ENCODE measurements around the gene CBL. TPM values are rescaled to one million over a fixed set of nuclear protein-coding genes. Genes with fewer than 3 reads are reported as not detected.

CBL gene
- polyA plus RNA-seq, 2 of the 4 experiments (the other 2 are of a cell fraction): 6.0 to 14.1 TPM

DNA sequence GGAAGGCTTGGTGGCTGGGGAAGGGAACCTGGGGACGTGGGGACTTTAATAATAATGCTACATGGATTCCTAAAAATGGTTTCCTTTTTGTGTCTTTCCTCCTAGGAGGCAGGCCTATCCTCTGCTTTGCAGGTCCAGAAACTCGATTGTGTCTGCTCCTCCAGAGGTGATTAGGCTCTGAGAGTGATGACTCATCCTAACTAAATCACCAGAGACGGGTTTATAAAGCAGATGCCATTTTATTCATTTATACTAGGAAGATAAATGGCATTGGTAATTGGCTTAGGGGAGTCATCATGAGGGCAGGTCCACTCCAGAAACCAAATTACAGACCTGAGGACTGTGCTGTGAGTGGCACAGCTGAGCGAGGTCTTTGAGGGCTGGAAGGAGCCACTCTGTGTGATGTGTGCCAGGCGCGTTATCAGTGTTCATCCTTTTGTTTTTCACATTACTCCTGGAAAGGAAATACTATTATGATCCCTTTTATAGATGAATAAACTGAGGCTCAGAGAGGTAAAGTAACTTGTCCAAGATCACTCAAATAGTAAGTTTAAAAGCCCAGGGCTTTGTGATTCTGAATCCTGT, 30.6 kb upstream of the CBL start:
- no peak for FAIRE-seq
- CTCF ChIA-PET: interaction anchor here (0.9 to 1.8 kb wide), 2 partner anchors 10 to 21 kb away, joined by 3 to 6 read pairs; no protein-coding TSS in a partner anchor

DNA sequence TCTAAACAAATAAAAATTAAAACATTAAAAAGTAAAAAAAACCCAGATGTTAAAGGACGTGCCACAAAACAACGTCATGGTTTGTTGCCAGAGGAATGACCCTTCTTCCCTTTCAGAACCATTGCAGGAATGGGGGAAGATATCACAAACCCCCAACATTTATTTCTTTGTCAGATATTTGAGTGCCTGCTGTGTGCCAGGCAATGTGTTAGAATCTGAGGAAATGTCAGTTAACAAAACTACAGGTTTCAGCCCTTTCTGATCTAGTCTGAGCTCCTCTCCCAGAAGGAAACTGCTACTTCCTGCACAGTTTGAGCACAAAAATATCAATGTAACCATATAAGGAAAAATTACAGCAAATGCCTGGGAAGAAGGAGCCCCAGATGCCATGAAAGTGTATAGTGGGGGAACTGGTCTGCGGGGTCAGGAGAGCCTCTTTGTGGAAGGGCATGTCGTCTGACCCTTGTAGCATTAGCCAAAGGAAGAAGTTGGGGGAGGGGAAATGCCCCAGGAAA, 27.9 kb upstream of the CBL start:
- POLR2A ChIA-PET: no interaction called here
- H3K4me3 ChIP-seq: no peak overlapping the region
- H3K4me2 ChIP-seq: no peak overlapping the region
- DNase-seq (ENCODE audit: low read depth in 1 of 2, low spot score in 1 of 2): no peak
- no peaks in the 10 kb centered on the region for H3K4me1 ChIP-seq
- WGBS (ENCODE audit: missing lambda C conversion rate): 80% methylated on average over 4 of the region's 4 CpGs
- CTCF ChIA-PET: interaction anchor here (1.4 to 2.2 kb wide), 2 partner anchors 9 to 18 kb away, joined by 7 to 8 read pairs; no protein-coding TSS in a partner anchor
- H3K9me3 ChIP-seq: no peaks in the 10 kb centered on the region
- TF ChIP-seq, protein P1, sequence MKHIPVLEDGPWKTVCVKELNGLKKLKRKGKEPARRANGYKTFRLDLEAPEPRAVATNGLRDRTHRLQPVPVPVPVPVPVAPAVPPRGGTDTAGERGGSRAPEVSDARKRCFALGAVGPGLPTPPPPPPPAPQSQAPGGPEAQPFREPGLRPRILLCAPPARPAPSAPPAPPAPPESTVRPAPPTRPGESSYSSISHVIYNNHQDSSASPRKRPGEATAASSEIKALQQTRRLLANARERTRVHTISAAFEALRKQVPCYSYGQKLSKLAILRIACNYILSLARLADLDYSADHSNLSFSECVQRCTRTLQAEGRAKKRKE (CRISPR knock-in tag; IDR thresholded peaks at IDR 0.05; ENCODE audit: low read depth): no peak
- TF ChIP-seq TP53 (CRISPR knock-in tag; IDR thresholded peaks at IDR 0.05): no peak
- FAIRE-seq: no peak
- no peak for ATAC-seq
- no peak overlapping the region for H3K27ac ChIP-seq

More for the DNA sequence above, 30.6 kb upstream of the CBL start:
- TF ChIP-seq FOSL2 (IDR thresholded peaks at IDR 0.05) (no peak), FOSL2 (CRISPR knock-in tag; IDR thresholded peaks at IDR 0.05) (peak; percentile 70), RFX5 (IDR thresholded peaks at IDR 0.05) (no peak)
- TF ChIP-seq, protein P2, sequence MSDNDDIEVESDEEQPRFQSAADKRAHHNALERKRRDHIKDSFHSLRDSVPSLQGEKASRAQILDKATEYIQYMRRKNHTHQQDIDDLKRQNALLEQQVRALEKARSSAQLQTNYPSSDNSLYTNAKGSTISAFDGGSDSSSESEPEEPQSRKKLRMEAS (IDR thresholded peaks at IDR 0.05): no peak
- Histone ChIP-seq H3K9me3 (no peaks in the 10 kb centered on the region), H3K4me3 (no peak overlapping the region), H3K27ac (no peak overlapping the region), H3K4me2 (no peak overlapping the region), H3K4me1 (no peaks in the 10 kb centered on the region)
- 62% methylated on average over 6 of the region's 6 CpGs for WGBS (ENCODE audit: missing lambda C conversion rate)
- no peak for ATAC-seq
- POLR2A ChIA-PET: interaction anchor here (0.5 to 0.7 kb wide), 2 partner anchors 9 to 11 kb away, joined by 3 to 7 read pairs; no protein-coding TSS in a partner anchor
- DNase-seq (ENCODE audit: low read depth in 1 of 2, low spot score in 1 of 2): no peak

DNA sequence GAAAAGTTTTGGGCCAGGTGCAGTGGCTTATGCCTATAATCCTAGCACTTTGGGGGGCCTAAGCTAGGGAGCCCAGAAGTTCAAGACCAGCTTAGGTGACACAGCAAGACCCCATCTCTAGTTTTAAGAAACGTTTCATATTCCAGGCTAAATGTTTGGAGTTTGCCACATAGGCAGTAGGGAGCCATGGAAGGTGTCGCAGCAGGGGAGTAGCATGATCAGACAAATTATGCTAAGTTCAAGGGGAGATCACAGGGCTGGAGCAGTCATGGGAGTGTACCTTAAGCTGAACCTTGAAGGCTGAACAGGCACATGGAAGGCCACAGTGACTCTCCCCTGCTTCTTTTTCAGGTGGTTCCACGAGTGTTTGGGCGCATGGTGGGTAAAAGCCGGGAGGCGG, 26.8 kb upstream of the CBL start:
- CTCF ChIA-PET: interaction anchor here (0.8 to 2.2 kb wide), 2 partner anchors 10 to 17 kb away, joined by 4 to 7 read pairs; no protein-coding TSS in a partner anchor

DNA sequence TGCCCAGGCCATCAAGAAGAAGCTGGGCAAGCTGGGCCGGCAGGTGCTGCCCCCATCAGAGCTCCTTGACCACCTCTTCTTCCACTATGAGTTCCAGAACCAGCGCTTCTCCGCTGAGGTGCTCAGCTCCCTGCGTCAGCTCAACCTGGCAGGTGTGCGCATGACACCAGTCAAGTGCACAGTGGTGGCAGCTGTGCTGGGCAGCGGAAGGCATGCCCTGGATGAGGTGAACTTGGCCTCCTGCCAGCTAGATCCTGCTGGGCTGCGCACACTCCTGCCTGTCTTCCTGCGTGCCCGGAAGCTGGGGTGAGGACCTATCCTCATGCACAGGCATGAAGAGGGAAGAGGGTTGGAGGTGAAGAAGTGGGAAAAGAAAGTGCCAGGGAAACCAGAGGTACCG, 26.2 kb upstream of the CBL start:
- no peak for ATAC-seq
- TF ChIP-seq CEBPB (IDR thresholded peaks at IDR 0.05) (no peak), ZC3H11A (IDR thresholded peaks at IDR 0.05) (no peak), NR3C1 (IDR thresholded peaks at IDR 0.05) (no peak), GATA3 (IDR thresholded peaks at IDR 0.05; ENCODE audit: borderline replicate concordance) (no peak), EHF (CRISPR knock-in tag; IDR thresholded peaks at IDR 0.05) (no peak), SMC3 (IDR thresholded peaks at IDR 0.05) (no peak)
- TF ChIP-seq, protein P3, sequence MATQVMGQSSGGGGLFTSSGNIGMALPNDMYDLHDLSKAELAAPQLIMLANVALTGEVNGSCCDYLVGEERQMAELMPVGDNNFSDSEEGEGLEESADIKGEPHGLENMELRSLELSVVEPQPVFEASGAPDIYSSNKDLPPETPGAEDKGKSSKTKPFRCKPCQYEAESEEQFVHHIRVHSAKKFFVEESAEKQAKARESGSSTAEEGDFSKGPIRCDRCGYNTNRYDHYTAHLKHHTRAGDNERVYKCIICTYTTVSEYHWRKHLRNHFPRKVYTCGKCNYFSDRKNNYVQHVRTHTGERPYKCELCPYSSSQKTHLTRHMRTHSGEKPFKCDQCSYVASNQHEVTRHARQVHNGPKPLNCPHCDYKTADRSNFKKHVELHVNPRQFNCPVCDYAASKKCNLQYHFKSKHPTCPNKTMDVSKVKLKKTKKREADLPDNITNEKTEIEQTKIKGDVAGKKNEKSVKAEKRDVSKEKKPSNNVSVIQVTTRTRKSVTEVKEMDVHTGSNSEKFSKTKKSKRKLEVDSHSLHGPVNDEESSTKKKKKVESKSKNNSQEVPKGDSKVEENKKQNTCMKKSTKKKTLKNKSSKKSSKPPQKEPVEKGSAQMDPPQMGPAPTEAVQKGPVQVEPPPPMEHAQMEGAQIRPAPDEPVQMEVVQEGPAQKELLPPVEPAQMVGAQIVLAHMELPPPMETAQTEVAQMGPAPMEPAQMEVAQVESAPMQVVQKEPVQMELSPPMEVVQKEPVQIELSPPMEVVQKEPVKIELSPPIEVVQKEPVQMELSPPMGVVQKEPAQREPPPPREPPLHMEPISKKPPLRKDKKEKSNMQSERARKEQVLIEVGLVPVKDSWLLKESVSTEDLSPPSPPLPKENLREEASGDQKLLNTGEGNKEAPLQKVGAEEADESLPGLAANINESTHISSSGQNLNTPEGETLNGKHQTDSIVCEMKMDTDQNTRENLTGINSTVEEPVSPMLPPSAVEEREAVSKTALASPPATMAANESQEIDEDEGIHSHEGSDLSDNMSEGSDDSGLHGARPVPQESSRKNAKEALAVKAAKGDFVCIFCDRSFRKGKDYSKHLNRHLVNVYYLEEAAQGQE (IDR thresholded peaks at IDR 0.05): no peak
- TF ChIP-seq, protein P4, sequence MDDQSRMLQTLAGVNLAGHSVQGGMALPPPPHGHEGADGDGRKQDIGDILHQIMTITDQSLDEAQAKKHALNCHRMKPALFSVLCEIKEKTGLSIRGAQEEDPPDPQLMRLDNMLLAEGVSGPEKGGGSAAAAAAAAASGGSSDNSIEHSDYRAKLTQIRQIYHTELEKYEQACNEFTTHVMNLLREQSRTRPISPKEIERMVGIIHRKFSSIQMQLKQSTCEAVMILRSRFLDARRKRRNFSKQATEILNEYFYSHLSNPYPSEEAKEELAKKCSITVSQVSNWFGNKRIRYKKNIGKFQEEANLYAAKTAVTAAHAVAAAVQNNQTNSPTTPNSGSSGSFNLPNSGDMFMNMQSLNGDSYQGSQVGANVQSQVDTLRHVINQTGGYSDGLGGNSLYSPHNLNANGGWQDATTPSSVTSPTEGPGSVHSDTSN (IDR thresholded peaks at IDR 0.05): no peak
- no peak overlapping the region for H3K27ac ChIP-seq
- 0 out of 3 replicates have a peak, but pooled peaks cover 3% of the 10 kb centered on the region for H3K4me1 ChIP-seq
- H3K4me3 ChIP-seq: no peak overlapping the region
- ChIA-PET POLR2A (no interaction called here), CTCF (interaction anchor here (0.7 to 1.2 kb wide), 4 partner anchors 10 to 144 kb away, joined by 3 to 4 read pairs (median 4); a partner anchor contains a TSS)
- 93% methylated on average over 5 of the region's 10 CpGs for WGBS (ENCODE audit: missing lambda C conversion rate)
- no peak for FAIRE-seq
- no peak for DNase-seq (ENCODE audit: low read depth in 1 of 2, low spot score in 1 of 2)
- no peak overlapping the region for H3K4me2 ChIP-seq
- H3K9me3 ChIP-seq: no peaks in the 10 kb centered on the region

More for the DNA sequence above, 26.8 kb upstream of the CBL start:
- Histone ChIP-seq H3K4me3 (no peak overlapping the region), H3K27ac (no peak overlapping the region), H3K9me3 (no peaks in the 10 kb centered on the region), H3K4me1 (no peaks in the 10 kb centered on the region), H3K4me2 (no peak overlapping the region)
- no peak for FAIRE-seq
- ATAC-seq: no peak
- POLR2A ChIA-PET: no interaction called here
- 88% methylated on average over 6 of the region's 6 CpGs for WGBS (ENCODE audit: missing lambda C conversion rate)
- TF ChIP-seq, protein P2 (IDR thresholded peaks at IDR 0.05): no peak
- TF ChIP-seq NPAS2 (CRISPR knock-in tag; IDR thresholded peaks at IDR 0.05; ENCODE audit: borderline replicate concordance) (no peak), HDAC2 (IDR thresholded peaks at IDR 0.05) (no peak), KDM1A (IDR thresholded peaks at IDR 0.05; ENCODE audit: low read depth) (no peak), EHF (CRISPR knock-in tag; IDR thresholded peaks at IDR 0.05) (no peak), NR3C1 (IDR thresholded peaks at IDR 0.05) (no peak)
- DNase-seq (ENCODE audit: low read depth in 1 of 2, low spot score in 1 of 2): no peak

Data from A549 (cell line).